HepG2 (cell line): Measurements from ENCODE around the gene NDUFA8. TPM values are rescaled to one million over a fixed set of nuclear protein-coding genes. Genes with fewer than 3 reads are reported as not detected.

Experiments used
- ATAC-seq: fragments of 200-7000 bp; cut with Tn5 transposase; 3 replicates; pipeline ENCODE4 v1.9.1; 2020; ENCODE audit warnings: mild to moderate bottlenecking, moderate library complexity
- BruUV-seq: library from RNA; stranded (reverse); fragments of 400-500 nt; replicated peaks from 2 replicates; lab custom pipeline; 2021; lab: Mats Ljungman, UMichigan
- CTCF ChIA-PET: fragments of 300-600 bp; formaldehyde crosslinking; extraction: SDS; loops from one replicate; lab custom pipeline; 2021; ENCODE audit warnings: low total read pairs, inconsistent platforms, low intra/inter-chr PET ratio; lab: Yijun Ruan, JAX
- POLR2A ChIA-PET: fragments of 350-600 bp; sonication (Branson Sonifier 250); formaldehyde crosslinking; loops from one replicate; lab custom pipeline; 2020; ENCODE audit warnings: antibody characterized with exemption, inconsistent platforms; lab: Yijun Ruan, JAX
- DNase-seq: peaks from one replicate; pipeline ENCODE4 v3.0.0-alpha.2; 2015; ENCODE audit warnings: low spot score
- FAIRE-seq: peaks from 3 replicates; lab custom pipeline; 2011; peaks lifted over from hg19 to GRCh38; lab: Jason Lieb, UNC
- H2AFZ ChIP-seq: one replicate; pipeline ENCODE4 v1.6.1; 2011; ENCODE audit warnings: low read length, inconsistent platforms
- H3K27ac ChIP-seq: fragments of 300-600 bp; 3 replicates; pipeline ENCODE4 v1.8.0; 2011; ENCODE audit warnings: mixed run types, mild to moderate bottlenecking, mixed read lengths, low read length, inconsistent platforms; ENCODE audit not compliant: insufficient read depth; ENCODE audit errors: extremely low read length
- H3K27me3 ChIP-seq, 2 experiments: fragments of 200-600 bp in 1 of 2; 2 replicates in 1 of 2; 3 replicates in 1 of 2; pipeline versions ENCODE4 v1.6.0 to v1.8.0; 2011; ENCODE audit warnings: low read length in 2 of 2, mild to moderate bottlenecking in 2 of 2, moderate library complexity in 2 of 2, inconsistent platforms in 1 of 2; ENCODE audit not compliant: insufficient read depth in 2 of 2, control insufficient read depth in 1 of 2
- H3K36me3 ChIP-seq, 2 experiments: fragments of 200-600 bp in 1 of 2; replicated peaks in 1 of 2; 2 replicates in 1 of 2; 3 replicates in 1 of 2; pipeline versions ENCODE4 v1.5.1 to v1.8.0; 2011; ENCODE audit warnings: low read length in 2 of 2, inconsistent platforms in 1 of 2; ENCODE audit not compliant: insufficient read depth in 2 of 2, control insufficient read depth in 1 of 2
- H3K4me1 ChIP-seq: 2 replicates; pipeline ENCODE4 v1.5.1; 2012; ENCODE audit warnings: low read length, inconsistent platforms; ENCODE audit not compliant: insufficient read depth
- H3K4me2 ChIP-seq: 2 replicates; pipeline ENCODE4 v1.6.0; 2011; ENCODE audit warnings: low read depth, low read length, inconsistent platforms
- H3K4me3 ChIP-seq, 3 experiments: fragments of 200-600 bp in 1 of 3; sonication (generic), shearing (Covaris generic) in 1 of 3; replicated peaks in 1 of 3; 2 replicates each; pipeline ENCODE4 v1.5.1; 2011 to 2016; ENCODE audit warnings: low read length in 3 of 3, inconsistent platforms in 2 of 3, low read depth in 2 of 3, mild to moderate bottlenecking in 2 of 3, control low read depth in 1 of 3, mixed read lengths in 1 of 3; ENCODE audit not compliant: insufficient read depth in 1 of 3
- H3K79me2 ChIP-seq: one replicate; pipeline ENCODE4 v1.6.1; 2011; ENCODE audit warnings: low read length, inconsistent platforms; ENCODE audit not compliant: insufficient read depth
- H3K9ac ChIP-seq: 2 replicates; pipeline ENCODE4 v1.6.0; 2011; ENCODE audit warnings: mild to moderate bottlenecking, low read depth, low read length, inconsistent platforms; ENCODE audit not compliant: insufficient read depth
- H3K9me3 ChIP-seq: 2 replicates; pipeline ENCODE4 v1.5.1; 2012; ENCODE audit warnings: mild to moderate bottlenecking, low read length
- H4K20me1 ChIP-seq: 2 replicates; pipeline ENCODE4 v1.6.0; 2011; ENCODE audit warnings: inconsistent platforms, mild to moderate bottlenecking, low read length, moderate library complexity; ENCODE audit not compliant: insufficient read depth
- ARID4A ChIP-seq: sonication (generic); formaldehyde crosslinking; IDR thresholded peaks from 2 replicates; pipeline ENCODE4 v1.5.0; 2020; ENCODE audit warnings: mild to moderate bottlenecking, missing genetic modification reagents, borderline replicate concordance
- CENPX ChIP-seq: sonication (generic); formaldehyde crosslinking; IDR thresholded peaks from 2 replicates; pipeline ENCODE4 v1.9.0; 2021; ENCODE audit warnings: mild to moderate bottlenecking, missing genetic modification reagents, moderate library complexity
- HHEX ChIP-seq: IDR thresholded peaks from 2 replicates; pipeline ENCODE4 v1.6.1; 2016; ENCODE audit warnings: control low read depth
- MAFK ChIP-seq, 2 experiments: IDR thresholded peaks in 1 of 2; conservative IDR thresholded peaks in 1 of 2; 2 replicates each; pipeline ENCODE4 v1.6.1; 2011; ENCODE audit warnings: improper control_type of control experiment in 2 of 2, low read length in 2 of 2
- NFRKB ChIP-seq: fragments of 450-650 bp; IDR thresholded peaks from 2 replicates; pipeline ENCODE4 v1.6.1; 2017
- SP5 ChIP-seq: IDR thresholded peaks from 2 replicates; pipeline ENCODE4 v1.6.1; 2016; ENCODE audit warnings: low read depth, borderline replicate concordance
- ZNF24 ChIP-seq: fragments of 450-650 bp; IDR thresholded peaks from 2 replicates; pipeline ENCODE4 v1.6.1; 2017; ENCODE audit warnings: antibody characterized with exemption, mild to moderate bottlenecking
- ZNF720 ChIP-seq: sonication (generic); formaldehyde crosslinking; IDR thresholded peaks from 2 replicates; pipeline ENCODE4 v1.4.0; 2020; ENCODE audit warnings: missing genetic modification reagents
- ZSCAN12 ChIP-seq: sonication (generic); formaldehyde crosslinking; IDR thresholded peaks from 2 replicates; pipeline ENCODE4 v1.9.0; 2021; ENCODE audit warnings: mild to moderate bottlenecking, missing genetic modification reagents
- WGBS: methylation state at CpG from one replicate; pipeline ENCODE4 v1.1.6; 2017; ENCODE audit warnings: low lambda C conversion rate; 5-methylcytosine and 5-hydroxymethylcytosine counted together
- in situ Hi-C: cut with HindIII; loops from 2 replicates; pipeline ENCODE4 v1.10.0; 2017; ENCODE audit warnings: low pct_unique_long_range_greater_than_20kb; ENCODE audit not compliant: extremely low pct_ligation_motif_present
- intact Hi-C: fragments of 100-400 bp; cut with micrococcal nuclease; formaldehyde crosslinking; loops from one replicate; pipeline ENCODE4 v1.10.0; 2022; ENCODE audit not compliant: unreplicated experiment
- polyA plus RNA-seq, 8 experiments: library from polyadenylated mRNA; depleted of rRNA in 3 of 8; stranded (reverse) in 7 of 8; unstranded in 1 of 8; fragments of >200 nt; fragmentation: Illumina TruSeq in 4 of 8; extraction: Trizol in 4 of 8; gene quantifications; 2 replicates each; pipeline versions ENCODE4 v1.2.1 to v1.2.3, GENCODE V29; 2011 to 2016; ENCODE audit warnings: low read depth in 4 of 8, missing spikeins in 1 of 8, mixed read lengths in 1 of 8; ENCODE audit not compliant: insufficient read depth in 1 of 8
- total RNA-seq, 5 experiments: library from RNA; depleted of rRNA; stranded (reverse); fragments of >200 nt; fragmentation: Illumina TruSeq; extraction: Trizol; gene quantifications; 2 replicates each; pipeline ENCODE4 v1.2.3, GENCODE V29; 2016; ENCODE audit warnings: low read depth in 1 of 5
- TF ChIP-seq, protein P1 (sequence below): sonication (generic); formaldehyde crosslinking; IDR thresholded peaks from 2 replicates; pipeline ENCODE4 v1.4.0; 2020; ENCODE audit warnings: missing genetic modification reagents, borderline replicate concordance
- TF ChIP-seq, protein P2 (sequence below): sonication (generic); formaldehyde crosslinking; conservative IDR thresholded peaks from 2 replicates; pipeline ENCODE4 v1.4.0; 2020; ENCODE audit warnings: mild to moderate bottlenecking, missing genetic modification reagents, moderate library complexity
- TF ChIP-seq, protein P3 (sequence below): IDR thresholded peaks from 2 replicates; pipeline ENCODE4 v1.6.1; 2016; ENCODE audit warnings: missing genetic modification reagents, missing compliant biosample characterization
- TF ChIP-seq, protein P4 (sequence below): sonication (generic); formaldehyde crosslinking; IDR thresholded peaks from 2 replicates; pipeline ENCODE4 v1.5.1; 2020; ENCODE audit warnings: missing genetic modification reagents, mild to moderate bottlenecking, borderline replicate concordance

The NDUFA8 gene
- total and polyA plus RNA-seq, 2 of the 13 experiments (the other 11 are each of a cell fraction or from before 2014, with no cell fraction given) = 68.6 to 71.7 TPM

DNA sequence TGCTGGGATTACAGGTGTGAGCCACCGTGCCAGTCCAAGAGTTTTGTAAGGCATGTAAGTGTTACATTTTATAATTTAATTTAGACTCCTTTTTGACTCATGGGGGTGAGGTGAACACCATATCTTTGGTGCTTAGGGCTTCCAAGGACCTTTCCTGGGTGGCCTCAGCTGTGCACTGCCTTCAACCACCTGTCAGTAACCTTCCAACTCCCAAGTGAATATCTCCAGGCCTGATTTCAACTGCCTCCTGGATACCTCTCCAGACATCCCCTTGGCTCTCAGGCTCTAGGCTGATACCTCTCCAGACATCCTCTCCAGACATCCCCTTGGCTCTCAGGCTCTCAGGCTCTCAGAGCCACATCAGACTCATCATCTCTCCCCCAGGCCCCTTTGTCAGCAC lies 35.5 kb downstream of the NDUFA8 start:
- no peak overlapping the region for H3K4me3 ChIP-seq
- no peaks in the 10 kb centered on the region for H3K9me3 ChIP-seq
- H2AFZ ChIP-seq = no peak overlapping the region
- no TSS peak for BruUV-seq
- intact Hi-C loops (loop anchor here (2.0 kb wide), 1 partner anchor 15 kb away; no protein-coding TSS in a partner anchor), in situ Hi-C loops (loop anchor here (5.0 to 10.0 kb wide), 2 partner anchors 223 to 331 kb away; no protein-coding TSS in a partner anchor)
- peaks cover 22% of the 10 kb centered on the region for H3K4me1 ChIP-seq
- no peak overlapping the region for H3K27ac ChIP-seq
- no peak overlapping the region for H3K9ac ChIP-seq
- DNase-seq (no peak), ATAC-seq (no peak), FAIRE-seq (no peak)
- ChIA-PET POLR2A (interaction anchor here (1.6 kb wide), 1 partner anchor 141 kb away, joined by 5 read pairs; the partner anchor contains the start of genes MRRF and RBM18), CTCF (interaction anchor here (1.9 to 6.0 kb wide), 4 partner anchors 25 to 229 kb away, joined by 8 to 95 read pairs (median 48); no protein-coding TSS in a partner anchor)
- H3K79me2 ChIP-seq = no peaks in the 10 kb centered on the region
- WGBS = 8% methylated on average over 1 of the region's 1 CpG
- no peak overlapping the region for H3K4me2 ChIP-seq
- no peaks in the 10 kb centered on the region for H4K20me1 ChIP-seq
- H3K36me3 ChIP-seq = no peaks in the 10 kb centered on the region
- H3K27me3 ChIP-seq = peaks cover 0 to 5% of the 10 kb centered on the region in 2 experiments; a peak in 1 of 5 replicates
- TF ChIP-seq ZNF720 (CRISPR knock-in tag) = no peak
- TF ChIP-seq MAFK (conservative IDR thresholded peaks at IDR 0.05 in 1 of 2, IDR thresholded peaks at IDR 0.05 in 1 of 2; ENCODE audit: low read length in 2 of 2) = no peak
- TF ChIP-seq, protein P1, sequence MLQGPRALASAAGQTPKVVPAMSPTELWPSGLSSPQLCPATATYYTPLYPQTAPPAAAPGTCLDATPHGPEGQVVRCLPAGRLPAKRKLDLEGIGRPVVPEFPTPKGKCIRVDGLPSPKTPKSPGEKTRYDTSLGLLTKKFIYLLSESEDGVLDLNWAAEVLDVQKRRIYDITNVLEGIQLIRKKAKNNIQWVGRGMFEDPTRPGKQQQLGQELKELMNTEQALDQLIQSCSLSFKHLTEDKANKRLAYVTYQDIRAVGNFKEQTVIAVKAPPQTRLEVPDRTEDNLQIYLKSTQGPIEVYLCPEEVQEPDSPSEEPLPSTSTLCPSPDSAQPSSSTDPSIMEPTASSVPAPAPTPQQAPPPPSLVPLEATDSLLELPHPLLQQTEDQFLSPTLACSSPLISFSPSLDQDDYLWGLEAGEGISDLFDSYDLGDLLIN (CRISPR knock-in tag) = no peak
- TF ChIP-seq, protein P2, sequence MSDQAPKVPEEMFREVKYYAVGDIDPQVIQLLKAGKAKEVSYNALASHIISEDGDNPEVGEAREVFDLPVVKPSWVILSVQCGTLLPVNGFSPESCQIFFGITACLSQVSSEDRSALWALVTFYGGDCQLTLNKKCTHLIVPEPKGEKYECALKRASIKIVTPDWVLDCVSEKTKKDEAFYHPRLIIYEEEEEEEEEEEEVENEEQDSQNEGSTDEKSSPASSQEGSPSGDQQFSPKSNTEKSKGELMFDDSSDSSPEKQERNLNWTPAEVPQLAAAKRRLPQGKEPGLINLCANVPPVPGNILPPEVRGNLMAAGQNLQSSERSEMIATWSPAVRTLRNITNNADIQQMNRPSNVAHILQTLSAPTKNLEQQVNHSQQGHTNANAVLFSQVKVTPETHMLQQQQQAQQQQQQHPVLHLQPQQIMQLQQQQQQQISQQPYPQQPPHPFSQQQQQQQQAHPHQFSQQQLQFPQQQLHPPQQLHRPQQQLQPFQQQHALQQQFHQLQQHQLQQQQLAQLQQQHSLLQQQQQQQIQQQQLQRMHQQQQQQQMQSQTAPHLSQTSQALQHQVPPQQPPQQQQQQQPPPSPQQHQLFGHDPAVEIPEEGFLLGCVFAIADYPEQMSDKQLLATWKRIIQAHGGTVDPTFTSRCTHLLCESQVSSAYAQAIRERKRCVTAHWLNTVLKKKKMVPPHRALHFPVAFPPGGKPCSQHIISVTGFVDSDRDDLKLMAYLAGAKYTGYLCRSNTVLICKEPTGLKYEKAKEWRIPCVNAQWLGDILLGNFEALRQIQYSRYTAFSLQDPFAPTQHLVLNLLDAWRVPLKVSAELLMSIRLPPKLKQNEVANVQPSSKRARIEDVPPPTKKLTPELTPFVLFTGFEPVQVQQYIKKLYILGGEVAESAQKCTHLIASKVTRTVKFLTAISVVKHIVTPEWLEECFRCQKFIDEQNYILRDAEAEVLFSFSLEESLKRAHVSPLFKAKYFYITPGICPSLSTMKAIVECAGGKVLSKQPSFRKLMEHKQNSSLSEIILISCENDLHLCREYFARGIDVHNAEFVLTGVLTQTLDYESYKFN (CRISPR knock-in tag) = no peak
- TF ChIP-seq, protein P3, sequence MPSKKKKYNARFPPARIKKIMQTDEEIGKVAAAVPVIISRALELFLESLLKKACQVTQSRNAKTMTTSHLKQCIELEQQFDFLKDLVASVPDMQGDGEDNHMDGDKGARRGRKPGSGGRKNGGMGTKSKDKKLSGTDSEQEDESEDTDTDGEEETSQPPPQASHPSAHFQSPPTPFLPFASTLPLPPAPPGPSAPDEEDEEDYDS (CRISPR knock-in tag) = no peak
- TF ChIP-seq, protein P4, sequence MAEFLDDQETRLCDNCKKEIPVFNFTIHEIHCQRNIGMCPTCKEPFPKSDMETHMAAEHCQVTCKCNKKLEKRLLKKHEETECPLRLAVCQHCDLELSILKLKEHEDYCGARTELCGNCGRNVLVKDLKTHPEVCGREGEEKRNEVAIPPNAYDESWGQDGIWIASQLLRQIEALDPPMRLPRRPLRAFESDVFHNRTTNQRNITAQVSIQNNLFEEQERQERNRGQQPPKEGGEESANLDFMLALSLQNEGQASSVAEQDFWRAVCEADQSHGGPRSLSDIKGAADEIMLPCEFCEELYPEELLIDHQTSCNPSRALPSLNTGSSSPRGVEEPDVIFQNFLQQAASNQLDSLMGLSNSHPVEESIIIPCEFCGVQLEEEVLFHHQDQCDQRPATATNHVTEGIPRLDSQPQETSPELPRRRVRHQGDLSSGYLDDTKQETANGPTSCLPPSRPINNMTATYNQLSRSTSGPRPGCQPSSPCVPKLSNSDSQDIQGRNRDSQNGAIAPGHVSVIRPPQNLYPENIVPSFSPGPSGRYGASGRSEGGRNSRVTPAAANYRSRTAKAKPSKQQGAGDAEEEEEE (CRISPR knock-in tag) = no peak
- TF ChIP-seq HHEX (CRISPR knock-in tag) = no peak
- no peak for TF ChIP-seq ZSCAN12
- no peak for TF ChIP-seq SP5
- no peak for TF ChIP-seq CENPX (CRISPR knock-in tag)
- TF ChIP-seq ARID4A = no peak
- no peak for TF ChIP-seq NFRKB
- TF ChIP-seq ZNF24 = no peak
